HTERT RPE-1 (cell line): ENCODE measurements around the gene TFE3.
"Not testable (repeated sequence)": the region's sequence is repeated elsewhere in the genome, so short reads cannot be mapped to it uniquely, and the experiment has no call there.

Source experiments
- in situ Hi-C: fragments of 300-500 bp; cut with MboI; formaldehyde crosslinking; loops from 4 replicates; pipeline ENCODE4 v1.14.3; 2020; ENCODE audit warnings: low sequenced_read_pairs

TFE3 gene

DNA sequence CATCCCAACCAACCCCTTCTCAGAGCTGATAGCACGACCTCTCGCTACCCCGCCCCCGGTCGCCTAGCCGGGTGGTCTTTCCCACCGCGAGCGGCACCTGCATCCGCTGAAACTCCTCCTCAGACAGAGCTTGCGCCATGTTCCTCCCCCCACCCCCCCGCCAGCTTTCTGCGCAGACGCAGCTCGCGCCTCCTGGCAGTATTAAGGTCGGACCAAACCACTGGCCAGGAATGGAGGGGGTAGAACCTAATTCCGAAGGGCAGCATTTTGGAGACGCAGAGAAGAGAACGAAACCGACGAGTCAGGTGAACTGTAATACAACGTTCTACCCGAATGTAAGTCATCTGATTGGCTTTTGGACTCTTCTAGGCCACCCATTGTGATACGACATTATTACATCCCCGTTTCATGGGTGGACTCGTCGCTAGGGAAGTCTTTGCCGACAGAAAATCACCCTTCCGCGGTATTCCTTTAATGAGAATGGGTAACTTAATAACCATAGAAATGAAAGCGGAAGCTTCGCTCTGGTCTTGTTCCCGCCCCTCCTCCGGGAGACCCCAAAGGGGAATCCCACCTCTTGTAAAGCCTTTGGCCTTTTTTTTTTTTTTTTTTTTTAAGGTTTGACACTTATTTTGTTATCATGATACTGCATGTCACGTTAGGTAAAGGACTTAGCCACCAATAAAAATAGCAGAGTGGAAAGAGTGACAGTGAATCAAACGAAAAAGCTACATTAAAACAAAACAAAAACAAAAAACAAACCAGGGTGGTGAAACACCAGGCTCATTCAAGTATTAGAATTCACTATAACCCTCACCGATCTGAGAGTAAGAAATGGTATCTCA is 40.8 kb downstream of the TFE3 start, which contains the start of gene GRIPAP1:
Gene GRIPAP1 (minus strand): TSS at position 174 of the 845 bp plus-strand sequence. CDS start 35 bp downstream, at position 139.
- in situ Hi-C loops: no loop called here

DNA sequence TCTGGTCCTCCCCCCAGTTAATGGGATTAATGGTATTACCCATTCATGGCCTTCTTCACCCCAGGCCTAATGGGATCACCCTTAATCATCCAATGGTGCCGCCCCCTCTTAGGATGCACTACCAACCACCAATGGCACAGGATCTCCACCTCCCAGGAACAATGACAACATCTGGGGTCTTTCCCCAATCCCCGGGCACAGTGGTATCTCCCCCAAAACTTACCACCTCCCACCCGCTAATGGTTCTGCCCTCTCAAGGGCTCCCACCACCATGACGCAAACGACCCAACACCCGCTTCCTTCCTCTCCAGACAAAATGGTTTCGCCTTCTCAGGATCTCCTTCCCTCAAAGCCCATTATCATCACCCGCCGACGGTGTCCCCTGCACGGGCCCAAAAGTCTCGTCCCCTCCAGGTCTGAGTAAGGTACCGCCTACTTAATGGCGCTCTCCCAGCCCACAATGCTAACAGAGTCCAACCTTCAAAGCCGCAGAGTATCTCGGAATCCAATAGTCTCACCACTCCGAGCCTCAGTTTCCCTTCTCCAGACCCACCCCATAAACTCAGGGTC is 41.6 kb downstream of the TFE3 start:
- in situ Hi-C loops: no loop called here

DNA sequence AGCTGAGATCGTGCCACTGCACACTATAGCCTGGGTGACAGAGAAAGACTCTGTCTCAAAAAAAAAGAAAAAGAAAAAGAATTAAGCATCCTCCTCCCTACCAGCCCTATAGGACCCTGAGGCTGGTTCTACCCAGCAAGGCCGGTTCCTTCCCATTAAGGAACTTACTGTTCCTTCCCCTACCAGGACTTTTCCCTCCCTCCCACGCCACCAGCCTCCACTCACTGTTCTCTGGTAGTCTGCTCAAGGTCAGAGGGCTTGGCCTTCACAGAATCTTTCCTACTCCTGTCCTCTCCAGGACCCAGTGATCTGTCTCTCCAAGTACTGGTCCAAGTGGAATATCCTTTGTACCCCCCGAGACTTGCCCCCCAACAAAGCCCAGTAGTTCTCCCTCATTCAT is 42.5 kb downstream of the TFE3 start:
- in situ Hi-C loops: no loop called here

DNA sequence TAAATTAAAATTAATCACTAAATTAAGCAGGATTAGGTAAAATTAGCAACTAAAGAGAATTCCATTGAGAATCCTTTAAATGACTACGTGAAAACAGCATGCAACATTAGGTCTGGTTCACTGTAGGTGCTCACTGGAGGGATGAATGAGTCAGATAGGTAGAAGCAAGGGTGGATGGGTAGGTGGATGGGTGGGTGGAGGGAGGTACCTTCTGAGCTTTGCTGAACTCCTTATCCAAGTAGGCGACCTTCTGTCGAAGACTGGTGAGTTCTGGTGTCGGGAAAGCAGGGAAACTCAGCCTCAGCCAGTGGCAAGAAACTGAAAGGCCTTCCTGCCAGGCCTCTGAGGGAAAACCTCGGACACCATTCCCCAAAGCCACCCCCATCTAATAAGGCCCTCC is 44.1 kb downstream of the TFE3 start:
- in situ Hi-C loops: no loop called here

DNA sequence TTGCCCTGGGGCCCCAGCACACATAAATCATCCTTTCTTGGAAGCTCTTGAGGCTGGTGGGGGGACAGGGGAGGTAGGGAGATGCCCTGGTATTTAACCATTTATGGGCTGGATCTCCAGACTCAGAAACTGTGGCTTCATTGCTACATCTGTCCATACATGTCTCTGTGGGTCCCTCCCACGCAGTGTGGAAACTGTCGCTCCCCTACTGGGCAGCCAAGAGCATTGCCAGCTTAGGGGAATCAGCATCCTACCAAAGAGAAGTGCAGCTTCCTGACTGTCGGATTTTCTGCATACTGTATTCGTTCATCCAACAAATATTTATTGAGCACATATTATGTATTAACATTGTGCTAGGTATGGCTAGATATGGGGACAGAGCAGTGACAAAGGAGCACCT is 44.8 kb downstream of the TFE3 start:
- in situ Hi-C loops: no loop called here

DNA sequence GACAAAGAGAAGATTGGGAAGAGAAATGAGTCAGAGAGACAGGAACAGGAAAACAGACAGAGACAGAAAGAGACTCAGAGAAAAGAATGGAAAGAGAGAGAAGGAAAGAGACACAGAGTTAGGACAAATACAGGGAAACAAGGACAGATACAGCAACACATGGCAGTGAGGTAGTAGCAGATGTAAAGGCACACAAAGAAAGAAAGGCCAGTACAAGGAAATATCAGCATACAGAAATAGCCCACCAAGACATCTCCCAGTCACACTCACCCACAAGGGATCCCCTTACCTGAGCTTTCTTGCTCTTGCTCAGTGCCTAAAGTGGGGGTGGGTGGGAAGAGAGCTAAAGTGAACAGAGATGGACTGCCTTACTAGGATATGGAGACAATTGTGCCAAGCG is 45.3 kb downstream of the TFE3 start:
- in situ Hi-C loops: no loop called here

DNA sequence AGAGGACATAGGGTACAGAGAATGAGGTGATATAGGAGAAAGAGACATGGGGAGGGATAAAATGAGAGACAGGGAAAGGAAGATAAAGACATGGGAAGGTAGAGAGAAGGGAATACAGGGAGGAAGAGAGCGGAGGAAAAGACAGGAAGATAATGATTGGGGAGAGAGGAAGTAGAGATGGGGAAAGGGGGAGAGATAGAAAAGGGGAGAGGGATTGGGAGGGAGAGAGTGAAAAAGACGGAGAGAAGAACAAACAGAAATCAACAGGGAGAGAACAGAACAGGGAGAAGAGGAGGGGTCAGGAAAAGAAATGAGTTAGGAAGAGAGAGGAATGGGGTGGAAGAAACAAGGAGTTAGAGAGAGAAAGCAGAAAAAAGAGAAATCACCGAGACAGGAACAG is 45.7 kb downstream of the TFE3 start:
- in situ Hi-C loops: no loop called here

DNA sequence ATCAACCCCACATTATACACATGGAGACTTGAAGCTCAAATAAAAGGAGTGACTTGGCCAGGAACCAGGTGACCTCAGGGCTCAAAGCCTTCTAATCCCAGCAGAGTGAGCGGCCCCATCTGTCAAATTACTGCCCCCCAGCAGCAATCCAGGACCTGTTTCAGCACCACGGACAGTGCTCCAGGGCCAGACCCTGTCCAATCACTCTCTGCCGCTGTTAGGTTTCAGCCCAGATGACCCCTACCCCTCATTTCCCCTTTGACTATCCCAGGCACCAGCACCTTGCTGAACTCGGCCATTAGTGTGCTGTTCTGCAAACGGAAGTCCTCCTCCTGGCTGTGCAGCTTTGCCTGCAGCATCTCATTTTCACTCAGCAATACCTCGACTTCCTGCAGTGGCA is 46.2 kb downstream of the TFE3 start:
- in situ Hi-C loops: no loop called here

DNA sequence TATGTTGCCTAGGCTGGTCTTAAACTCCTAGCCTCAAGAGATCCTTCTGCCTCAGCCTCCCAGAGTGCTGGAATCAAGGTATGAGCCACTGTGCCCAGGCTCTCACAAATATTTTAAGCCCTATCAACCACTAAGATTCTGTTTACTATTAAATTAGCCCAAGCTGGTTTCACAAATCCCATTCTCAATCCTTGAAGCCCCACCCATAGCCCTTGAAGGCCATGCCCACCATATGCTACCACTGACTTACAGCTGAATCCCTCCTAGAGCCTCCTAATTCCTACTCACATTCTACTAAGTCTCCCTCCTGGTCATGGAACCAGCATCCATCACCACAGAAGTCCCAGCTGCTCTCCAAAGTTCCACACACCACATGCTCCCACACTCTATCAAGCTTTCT is 50.8 kb downstream of the TFE3 start:
- in situ Hi-C loops: no loop called here

DNA sequence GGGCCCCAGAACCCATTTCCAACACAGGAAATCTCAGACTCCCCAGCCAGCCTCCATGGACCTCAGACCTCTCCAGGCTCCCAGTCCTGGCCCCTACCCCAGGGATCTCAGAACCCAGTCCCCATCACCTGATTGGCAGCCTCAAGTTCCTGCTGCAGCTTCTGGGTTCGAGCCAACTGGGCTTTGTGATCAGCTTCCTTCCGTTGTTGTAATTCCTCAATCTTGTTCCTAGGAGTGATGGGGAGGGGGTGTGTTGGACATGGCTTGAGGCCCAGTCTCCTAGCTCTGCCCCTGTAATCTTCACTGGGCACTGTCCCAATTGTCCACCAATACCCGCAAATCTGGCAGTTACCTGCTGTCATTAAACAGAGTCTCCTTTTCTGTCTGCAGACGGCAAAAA is 53.7 kb downstream of the TFE3 start:
- in situ Hi-C loops: no loop called here

DNA sequence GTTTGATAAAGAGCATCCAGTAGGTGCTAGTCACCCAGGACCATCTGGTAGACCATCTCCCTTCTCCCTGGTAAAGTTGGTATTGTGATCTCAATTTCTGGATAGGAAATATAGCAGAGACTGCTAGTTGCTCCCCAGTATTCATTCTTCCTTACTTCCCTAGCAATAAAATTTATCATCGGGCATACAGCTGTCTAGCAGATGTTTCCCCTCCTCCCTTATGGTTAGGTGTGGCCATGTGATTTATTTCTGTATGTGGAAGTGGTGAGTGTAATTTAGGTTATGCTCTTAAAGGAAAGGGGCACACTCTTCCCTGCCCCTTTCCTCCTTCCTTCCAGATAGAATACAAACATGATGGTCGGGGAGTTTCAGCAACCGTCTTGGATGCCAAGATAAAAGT is 59.3 kb downstream of the TFE3 start:
- in situ Hi-C loops: no loop called here

DNA sequence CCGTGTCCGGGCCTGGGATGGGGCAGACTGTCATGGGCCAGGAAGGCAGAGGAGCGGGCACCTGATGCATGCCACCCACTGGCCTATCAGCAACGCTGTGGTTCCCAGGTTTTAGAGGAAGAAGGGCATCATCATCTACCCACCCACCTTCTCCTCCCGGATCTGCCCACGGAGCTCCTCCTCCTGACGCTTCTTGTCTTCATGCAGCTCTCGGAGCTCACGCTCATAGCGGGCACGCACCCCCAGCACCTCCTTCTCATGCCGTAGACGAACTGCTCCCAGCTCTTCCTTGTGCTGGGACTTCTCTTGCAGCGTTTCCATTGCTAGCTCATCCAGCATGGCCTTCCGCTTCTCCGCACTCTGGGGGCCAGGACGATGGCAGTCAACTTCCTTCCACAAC is 60.1 kb downstream of the TFE3 start:
- in situ Hi-C loops: no loop called here

DNA sequence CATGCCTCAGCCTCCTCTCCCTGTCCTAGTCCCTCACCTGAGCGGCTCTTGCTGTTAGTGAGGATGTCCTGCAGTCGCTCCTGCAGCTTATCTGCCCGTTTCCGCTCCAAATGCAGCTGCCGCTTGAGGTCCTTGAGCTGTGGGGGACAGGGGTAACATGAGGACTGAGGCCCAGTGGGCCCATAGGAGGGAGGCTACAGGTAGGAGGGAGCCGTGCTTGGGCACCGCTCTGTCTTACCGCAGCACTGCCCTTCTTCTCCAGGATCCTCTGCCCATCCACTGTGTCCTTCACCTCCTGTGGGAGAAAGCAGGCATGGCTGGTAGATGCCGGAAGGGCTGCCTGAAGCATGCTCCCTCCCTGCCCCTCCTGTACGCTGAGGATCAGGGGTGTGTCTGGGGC is 62.0 kb downstream of the TFE3 start:
- in situ Hi-C loops: no loop called here

DNA sequence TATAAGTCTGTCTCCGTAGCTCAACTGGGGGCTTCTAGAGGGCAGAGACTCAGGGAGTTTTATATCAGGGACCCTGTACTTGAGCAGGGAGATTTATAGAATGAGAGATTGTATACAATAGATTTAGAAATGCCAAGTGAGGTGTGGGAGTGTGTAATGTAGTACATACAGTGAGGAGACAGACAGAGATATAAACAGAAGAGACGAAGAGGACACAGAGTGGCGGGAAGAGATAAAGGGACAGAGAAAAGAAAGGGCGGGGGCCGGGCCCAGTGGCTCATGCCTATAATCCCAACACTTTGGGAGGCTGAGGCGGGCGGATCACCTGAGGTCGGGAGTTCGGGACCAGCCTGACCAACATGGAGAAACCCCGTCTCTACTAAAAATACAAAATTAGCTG is 62.8 kb downstream of the TFE3 start:
- in situ Hi-C loops: not testable (repeated sequence)
